Tibial nerve (tissue), 4 donors: ENCODE results near the gene ANKRD11. TPM values are rescaled to one million over a fixed set of nuclear protein-coding genes. Genes with fewer than 3 reads are reported as not detected.

Experiments used
- DNase-seq, 2 donors: peaks; one replicate each; pipeline ENCODE4 v3.0.0-alpha.2; 2019; ENCODE audit warnings: low spot score in 2 of 2
- H3K27ac ChIP-seq, 4 donors: fragments of 200-600 bp; sonication (generic) in 3 of 4; one replicate each; pipeline ENCODE4 v1.5.1; 2017 to 2019; ENCODE audit warnings: mild to moderate bottlenecking in 1 of 4
- H3K27me3 ChIP-seq, 2 donors: fragments of 200-600 bp; sonication (generic) in 1 of 2; one replicate each; pipeline versions ENCODE4 v1.5.1 to v1.6.0; 2017 to 2019
- H3K36me3 ChIP-seq, 3 donors: fragments of 200-600 bp; sonication (generic); one replicate each; pipeline ENCODE4 v1.5.1; 2018 to 2019
- H3K4me1 ChIP-seq, 4 donors: fragments of 200-600 bp; sonication (generic) in 3 of 4; one replicate each; pipeline ENCODE4 v1.5.1; 2017 to 2019
- H3K4me3 ChIP-seq, 4 donors: fragments of 200-600 bp; sonication (generic) in 3 of 4; one replicate each; pipeline ENCODE4 v1.5.1; 2017 to 2019; ENCODE audit warnings: mild to moderate bottlenecking in 1 of 4, moderate library complexity in 1 of 4
- H3K9me3 ChIP-seq, 4 donors: fragments of 200-600 bp; sonication (generic) in 3 of 4; one replicate each; pipeline ENCODE4 v1.5.1; 2017 to 2019
- EP300 ChIP-seq, 2 donors: sonication (generic); formaldehyde crosslinking; IDR thresholded peaks; one replicate each; pipeline ENCODE4 v1.6.1; 2017; ENCODE audit warnings: antibody characterized with exemption in 2 of 2, mild to moderate bottlenecking in 1 of 2
- POLR2A ChIP-seq, 2 donors: fragments of 450-650 bp; IDR thresholded peaks; one replicate each; pipeline ENCODE4 v1.6.1; 2017; ENCODE audit warnings: antibody characterized with exemption in 2 of 2, mild to moderate bottlenecking in 2 of 2, moderate library complexity in 2 of 2
- WGBS, 2 donors: methylation state at CpG; one replicate each; pipeline ENCODE4 v1.1.5; 2018; 5-methylcytosine and 5-hydroxymethylcytosine counted together
- total RNA-seq, 4 donors: library from RNA; depleted of rRNA; stranded (reverse); fragments of >200 nt; gene quantifications; one replicate each; pipeline ENCODE4 v1.1.0, GENCODE V29; 2016
- TF ChIP-seq, protein P1 (sequence below), 5 experiments: fragments of 200-600 bp in 3 of 5; fragments of 450-650 bp in 2 of 5; sonication (generic) in 3 of 5; IDR thresholded peaks; one replicate each; pipeline ENCODE4 v1.5.1; 2016 to 2019; ENCODE audit warnings: antibody characterized with exemption in 5 of 5, mild to moderate bottlenecking in 3 of 5, moderate library complexity in 2 of 5

ANKRD11 gene
- total RNA-seq, 4 donors from 2014 or later: 104 to 177 (median 112) TPM

GRCh38 chr16:89398924-89399323 is 91.4 kb downstream of the ANKRD11 start:
- no peak for DNase-seq
- Histone ChIP-seq H3K4me3 (no peak overlapping the region), H3K36me3 (no peaks in the 10 kb centered on the region), H3K9me3 (no peaks in the 10 kb centered on the region), H3K27me3 (no peaks in the 10 kb centered on the region), H3K4me1 (peaks cover 0 to 67% (median 26%) of the 10 kb centered on the region in 4 donors), H3K27ac (no peak overlapping the region)
- 76 to 77% methylated on average over 9 of the region's 9 CpGs for WGBS, 2 donors
- no peak for TF ChIP-seq POLR2A (IDR thresholded peaks at IDR 0.05)
- no peak for TF ChIP-seq EP300 (IDR thresholded peaks at IDR 0.05)
- TF ChIP-seq, protein P1, sequence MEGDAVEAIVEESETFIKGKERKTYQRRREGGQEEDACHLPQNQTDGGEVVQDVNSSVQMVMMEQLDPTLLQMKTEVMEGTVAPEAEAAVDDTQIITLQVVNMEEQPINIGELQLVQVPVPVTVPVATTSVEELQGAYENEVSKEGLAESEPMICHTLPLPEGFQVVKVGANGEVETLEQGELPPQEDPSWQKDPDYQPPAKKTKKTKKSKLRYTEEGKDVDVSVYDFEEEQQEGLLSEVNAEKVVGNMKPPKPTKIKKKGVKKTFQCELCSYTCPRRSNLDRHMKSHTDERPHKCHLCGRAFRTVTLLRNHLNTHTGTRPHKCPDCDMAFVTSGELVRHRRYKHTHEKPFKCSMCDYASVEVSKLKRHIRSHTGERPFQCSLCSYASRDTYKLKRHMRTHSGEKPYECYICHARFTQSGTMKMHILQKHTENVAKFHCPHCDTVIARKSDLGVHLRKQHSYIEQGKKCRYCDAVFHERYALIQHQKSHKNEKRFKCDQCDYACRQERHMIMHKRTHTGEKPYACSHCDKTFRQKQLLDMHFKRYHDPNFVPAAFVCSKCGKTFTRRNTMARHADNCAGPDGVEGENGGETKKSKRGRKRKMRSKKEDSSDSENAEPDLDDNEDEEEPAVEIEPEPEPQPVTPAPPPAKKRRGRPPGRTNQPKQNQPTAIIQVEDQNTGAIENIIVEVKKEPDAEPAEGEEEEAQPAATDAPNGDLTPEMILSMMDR (IDR thresholded peaks at IDR 0.05): no peak

DNA sequence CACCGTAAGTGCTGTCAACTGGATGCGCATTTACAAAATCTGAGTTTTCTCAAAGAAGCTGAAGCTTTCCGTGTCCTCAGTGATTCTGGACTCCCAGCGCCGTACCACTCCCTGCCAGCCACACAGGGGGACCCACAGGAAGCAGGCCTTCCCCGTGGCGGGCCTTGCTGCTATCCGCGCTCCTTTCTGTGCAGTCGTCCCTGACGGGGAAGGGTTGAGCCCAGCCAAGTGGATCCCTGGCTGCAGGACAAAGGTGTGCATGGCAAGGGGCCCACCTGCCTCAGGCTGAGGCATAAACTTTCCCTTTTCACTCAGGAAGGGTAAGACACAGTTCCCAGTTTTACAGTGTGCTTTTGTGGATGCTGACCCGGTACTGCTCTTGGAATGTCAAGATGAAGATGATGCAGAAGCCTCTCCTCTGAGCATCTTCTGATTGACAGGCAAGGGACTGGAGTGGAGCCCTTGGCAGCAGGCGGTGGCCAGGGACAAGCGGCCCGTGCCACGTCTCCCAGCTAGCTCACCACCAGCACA is 93.0 kb downstream of the ANKRD11 start:
- Histone ChIP-seq H3K4me1 (peaks cover 0 to 65% (median 22%) of the 10 kb centered on the region in 4 donors), H3K9me3 (no peaks in the 10 kb centered on the region), H3K4me3 (no peak overlapping the region), H3K27ac (no peak overlapping the region), H3K27me3 (no peaks in the 10 kb centered on the region), H3K36me3 (no peaks in the 10 kb centered on the region)
- TF ChIP-seq, protein P1 (IDR thresholded peaks at IDR 0.05): no peak
- no peak for TF ChIP-seq POLR2A (IDR thresholded peaks at IDR 0.05)
- TF ChIP-seq EP300 (IDR thresholded peaks at IDR 0.05): no peak
- WGBS, 2 donors: 85 to 91% methylated on average over 16 of the region's 16 CpGs
- DNase-seq: no peak

DNA sequence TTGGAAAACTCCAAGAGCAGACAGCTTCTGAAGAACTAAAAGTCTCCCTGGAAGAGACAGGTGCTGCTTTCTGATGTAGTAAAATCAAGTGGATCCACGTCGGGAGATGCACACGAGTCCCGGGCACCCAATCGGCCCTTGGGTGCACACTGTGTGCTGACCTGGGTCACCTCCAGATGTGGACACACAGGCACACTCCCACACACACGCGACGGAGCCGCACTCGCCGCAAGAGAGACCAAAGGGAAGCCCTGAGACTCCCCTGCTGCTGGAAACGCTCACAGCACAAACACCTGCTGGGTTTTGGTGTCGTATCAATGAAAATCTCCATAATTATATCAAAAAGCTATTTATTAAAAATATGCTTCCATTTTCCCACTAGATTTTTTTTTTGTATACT is 94.2 kb downstream of the ANKRD11 start:
- no peak for DNase-seq
- H3K36me3 ChIP-seq: no peaks in the 10 kb centered on the region
- WGBS, 2 donors: 82 to 84% methylated on average over 13 of the region's 13 CpGs
- no peaks in the 10 kb centered on the region for H3K27me3 ChIP-seq
- H3K27ac ChIP-seq: no peak overlapping the region
- no peaks in the 10 kb centered on the region for H3K9me3 ChIP-seq
- TF ChIP-seq POLR2A (IDR thresholded peaks at IDR 0.05) (no peak), EP300 (IDR thresholded peaks at IDR 0.05) (no peak)
- TF ChIP-seq, protein P1 (IDR thresholded peaks at IDR 0.05): no peak
- H3K4me1 ChIP-seq: peaks cover 0 to 57% (median 22%) of the 10 kb centered on the region in 4 donors
- H3K4me3 ChIP-seq: no peak overlapping the region

- peak; percentile 88 to 96 for DNase-seq
Observed at GRCh38 chr16:89395150-89396142, 94.9 kb downstream of the ANKRD11 start.

More at GRCh38 chr16:89395150-89396142, 94.9 kb downstream of the ANKRD11 start:
- H3K36me3 ChIP-seq: no peaks in the 10 kb centered on the region
- H3K4me1 ChIP-seq: peaks cover 0 to 51% (median 22%) of the 10 kb centered on the region in 4 donors
- H3K4me3 ChIP-seq: no peak overlapping the region
- TF ChIP-seq EP300 (IDR thresholded peaks at IDR 0.05): peak; percentile 76 to 93
- TF ChIP-seq, protein P1 (IDR thresholded peaks at IDR 0.05): no peak
- H3K27me3 ChIP-seq: no peaks in the 10 kb centered on the region
- 28 to 47% methylated on average over 28 of the region's 28 CpGs for WGBS, 2 donors
- H3K9me3 ChIP-seq: no peaks in the 10 kb centered on the region
- H3K27ac ChIP-seq: peak overlapping the region in 2 of 4 donors; percentile 12 to 71
